ENCODE data around the gene TSPAN31.

The TSPAN31 gene, protein sequence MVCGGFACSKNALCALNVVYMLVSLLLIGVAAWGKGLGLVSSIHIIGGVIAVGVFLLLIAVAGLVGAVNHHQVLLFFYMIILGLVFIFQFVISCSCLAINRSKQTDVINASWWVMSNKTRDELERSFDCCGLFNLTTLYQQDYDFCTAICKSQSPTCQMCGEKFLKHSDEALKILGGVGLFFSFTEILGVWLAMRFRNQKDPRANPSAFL

DNA sequence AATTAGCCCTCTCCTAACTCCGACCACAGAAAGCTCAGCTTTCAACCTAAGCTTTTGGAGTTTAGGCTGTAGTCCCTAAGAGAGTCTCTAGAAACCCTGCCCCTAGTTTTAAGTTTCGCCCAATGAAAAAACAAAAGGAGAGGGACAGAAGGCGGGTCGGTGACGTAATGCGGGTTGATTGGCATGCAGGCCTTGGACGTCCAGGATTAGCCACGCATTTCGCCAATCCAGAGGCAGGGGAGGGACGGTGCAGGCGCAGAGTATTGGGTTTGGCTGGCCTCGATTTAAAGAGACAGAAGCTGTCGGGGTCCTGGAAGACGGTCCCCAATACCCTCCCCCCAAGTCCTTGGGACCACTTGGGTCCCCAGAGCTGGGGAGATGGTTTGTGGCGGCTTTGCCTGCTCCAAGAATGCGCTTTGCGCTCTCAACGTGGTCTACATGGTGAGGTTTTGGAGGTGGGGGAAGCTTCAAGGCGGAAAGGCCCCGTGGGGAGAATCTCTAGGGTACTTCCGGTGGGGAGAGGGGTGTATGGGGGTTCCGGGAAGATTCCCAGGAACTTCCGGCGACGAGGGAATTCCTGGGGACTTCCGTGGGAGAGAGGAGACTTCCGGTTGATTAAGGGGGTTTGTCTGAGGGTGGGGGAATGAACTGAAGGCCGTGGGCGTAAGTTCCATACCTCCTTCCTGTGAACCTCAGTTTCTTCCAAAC, at the start of gene TSPAN31:
Gene TSPAN31 (plus strand): TSS at position 263 of the 708 bp plus-strand sequence. CDS start 116 bp downstream, at position 379.
- no peak for TF ChIP-seq CTCF (IDR thresholded peaks at IDR 0.05; ENCODE audit: low read depth, low read length)
- peak; percentile 95 for DNase-seq (ENCODE audit: extremely low read depth, low read depth)

- no peak for TF ChIP-seq CTCF (IDR thresholded peaks at IDR 0.05; ENCODE audit: low read depth, low read length)
- no peak for DNase-seq (ENCODE audit: extremely low read depth, low read depth)
Measured at GRCh38 chr12:57695770-57696432, 48.9 kb upstream of the TSPAN31 start.

- no peak for DNase-seq (ENCODE audit: extremely low read depth, low read depth)
- no peak for TF ChIP-seq CTCF (IDR thresholded peaks at IDR 0.05; ENCODE audit: low read depth, low read length)
Measured at GRCh38 chr12:57697076-57697475, 47.8 kb upstream of the TSPAN31 start.

DNA sequence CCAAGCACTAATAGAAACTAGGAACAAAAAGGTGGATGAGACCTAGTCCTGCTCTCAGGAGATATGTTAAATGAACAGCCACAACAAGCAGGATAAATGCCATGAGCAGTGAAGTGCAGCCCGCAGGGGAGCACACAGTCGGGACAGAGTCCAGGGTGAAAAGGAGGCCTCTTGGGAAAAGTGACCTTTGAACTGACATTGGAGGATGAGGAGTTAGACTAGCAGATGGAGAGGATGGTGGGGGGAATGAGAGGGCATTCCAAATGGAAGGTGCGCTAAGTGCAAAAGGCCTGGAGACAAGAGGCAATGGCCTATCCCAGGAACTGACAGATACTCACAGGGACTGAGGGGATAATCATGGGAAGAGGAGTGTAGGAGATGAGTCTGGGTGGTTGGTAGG, 46.4 kb upstream of the TSPAN31 start:
- DNase-seq (ENCODE audit: extremely low read depth, low read depth): no peak
- no peak for TF ChIP-seq CTCF (IDR thresholded peaks at IDR 0.05; ENCODE audit: low read depth, low read length)

DNA sequence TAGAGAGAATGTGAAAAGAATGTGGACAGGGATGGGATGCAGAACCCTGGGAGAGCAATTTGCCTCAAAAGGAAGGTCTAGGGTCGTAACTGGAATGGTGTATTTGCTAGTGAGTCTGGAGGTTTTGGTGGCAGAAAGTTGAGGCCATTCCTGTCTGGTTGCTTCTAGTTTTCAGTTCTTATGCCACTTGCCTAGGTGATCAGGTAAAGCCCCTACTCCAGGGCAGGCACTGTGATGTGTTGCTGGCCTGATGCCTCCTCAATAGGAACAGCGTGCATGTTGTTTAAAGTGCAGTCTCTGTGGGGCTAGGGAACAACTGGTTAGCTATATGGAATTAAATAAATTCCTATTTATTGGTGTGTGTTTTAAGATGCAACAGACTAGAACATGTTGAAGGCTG, 44.5 kb upstream of the TSPAN31 start:
- DNase-seq (ENCODE audit: extremely low read depth, low read depth): no peak

DNA sequence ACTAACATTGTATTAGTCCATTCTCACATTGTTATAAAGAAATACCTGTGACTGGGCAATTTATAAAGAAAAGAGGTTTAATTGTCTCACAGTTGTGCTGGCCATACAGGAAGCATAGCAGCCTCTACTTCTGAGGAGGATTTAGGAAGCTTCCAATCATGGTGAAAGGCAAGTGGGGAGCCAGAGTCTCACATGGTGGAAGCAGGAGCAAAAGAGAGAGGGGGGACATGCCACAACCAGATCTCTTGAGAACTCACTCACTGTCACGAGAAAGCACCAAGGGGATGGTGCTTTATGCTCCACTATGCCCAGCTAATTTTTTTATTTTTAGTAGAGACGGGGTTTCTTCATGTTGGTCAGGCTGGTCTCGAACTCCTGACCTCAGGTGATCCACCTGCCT, 37.6 kb upstream of the TSPAN31 start:
- DNase-seq (ENCODE audit: extremely low read depth, low read depth): no peak
- TF ChIP-seq CTCF (IDR thresholded peaks at IDR 0.05; ENCODE audit: low read depth, low read length): no peak

More for the DNA sequence above, 44.5 kb upstream of the TSPAN31 start:
- no peak for TF ChIP-seq CTCF (IDR thresholded peaks at IDR 0.05; ENCODE audit: low read depth, low read length)

GRCh38 chr12:57708296-57708695, 36.5 kb upstream of the TSPAN31 start:
- TF ChIP-seq CTCF (IDR thresholded peaks at IDR 0.05; ENCODE audit: low read depth, low read length): no peak
- no peak for DNase-seq (ENCODE audit: extremely low read depth, low read depth)
